ENCODE measurements around the gene AMOTL2.

The AMOTL2 gene

DNA sequence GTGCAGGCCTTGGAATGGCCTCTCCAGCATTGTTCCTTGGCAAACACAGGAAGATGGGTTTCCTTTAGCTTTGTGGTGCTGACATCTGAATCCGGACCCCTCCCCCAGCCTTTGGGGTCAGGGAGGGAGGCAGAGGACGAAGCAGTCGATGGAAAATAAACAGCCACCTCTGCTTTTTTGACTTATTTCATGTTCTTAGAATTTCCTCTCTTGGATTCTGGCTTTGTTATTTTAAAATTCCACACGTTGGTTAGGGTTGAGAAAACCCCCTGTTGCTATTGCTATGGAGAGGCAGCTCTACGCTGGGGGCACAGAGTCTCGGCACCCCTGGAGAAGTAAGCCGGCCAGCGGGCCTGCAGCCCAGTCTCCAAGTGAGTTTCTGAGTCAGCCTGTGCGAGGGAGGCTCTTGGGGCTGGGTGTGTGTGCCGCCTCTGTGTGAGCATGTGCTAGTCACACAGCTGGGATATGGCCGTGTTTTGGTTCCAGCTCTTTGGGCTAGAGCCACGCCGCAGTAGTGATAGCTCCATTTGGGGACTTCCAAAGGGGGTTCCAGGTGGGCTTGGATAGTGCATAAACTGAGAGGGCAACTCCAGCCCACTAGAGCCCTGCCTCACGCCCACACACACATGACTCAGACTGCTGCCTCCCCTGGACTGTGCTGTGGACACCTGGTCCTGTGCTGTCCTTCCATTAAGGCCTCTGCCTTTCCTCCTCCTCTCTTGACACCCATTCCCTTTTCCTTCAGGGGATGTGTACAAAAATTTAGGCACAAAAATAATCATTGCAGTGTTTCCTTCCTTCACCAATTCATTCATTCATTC, 58.8 kb downstream of the AMOTL2 start:
- DNase-seq (ENCODE audit: low read depth in 2 of 2), result no peak

DNA sequence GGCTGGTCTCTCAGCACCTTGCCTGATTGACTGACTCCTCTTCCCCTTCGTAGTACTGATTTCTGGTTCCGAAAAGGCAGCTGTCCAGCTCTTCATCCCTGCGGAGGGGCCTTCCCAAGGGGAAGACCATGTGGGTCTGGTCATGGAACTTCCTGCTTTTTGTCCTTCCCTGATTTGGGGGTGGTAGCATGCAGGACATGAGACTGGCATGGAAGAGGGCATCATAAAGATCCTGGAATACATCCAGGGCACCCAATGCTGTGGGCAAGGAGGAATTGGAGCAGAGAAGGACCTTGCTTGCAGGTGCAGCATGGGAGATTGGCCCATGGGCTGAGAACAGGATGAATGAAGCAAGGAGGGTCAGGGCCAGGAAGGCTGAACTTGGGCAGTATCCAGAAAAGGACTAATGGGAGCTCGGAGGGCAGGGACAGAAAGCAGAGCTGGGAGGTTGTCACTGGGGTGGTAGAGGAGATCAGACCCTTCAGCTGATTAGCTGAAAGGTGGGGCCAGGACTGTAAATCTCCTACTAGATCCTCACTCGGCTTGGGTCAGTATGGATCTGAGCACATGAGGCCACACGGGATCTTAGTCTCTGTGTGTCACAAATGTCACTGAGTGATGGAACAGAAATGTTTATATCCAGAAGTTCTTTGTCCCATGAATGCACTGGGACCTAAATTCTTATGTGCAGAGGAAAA, 59.5 kb downstream of the AMOTL2 start:
- DNase-seq (ENCODE audit: low read depth in 2 of 2), result no peak

DNA sequence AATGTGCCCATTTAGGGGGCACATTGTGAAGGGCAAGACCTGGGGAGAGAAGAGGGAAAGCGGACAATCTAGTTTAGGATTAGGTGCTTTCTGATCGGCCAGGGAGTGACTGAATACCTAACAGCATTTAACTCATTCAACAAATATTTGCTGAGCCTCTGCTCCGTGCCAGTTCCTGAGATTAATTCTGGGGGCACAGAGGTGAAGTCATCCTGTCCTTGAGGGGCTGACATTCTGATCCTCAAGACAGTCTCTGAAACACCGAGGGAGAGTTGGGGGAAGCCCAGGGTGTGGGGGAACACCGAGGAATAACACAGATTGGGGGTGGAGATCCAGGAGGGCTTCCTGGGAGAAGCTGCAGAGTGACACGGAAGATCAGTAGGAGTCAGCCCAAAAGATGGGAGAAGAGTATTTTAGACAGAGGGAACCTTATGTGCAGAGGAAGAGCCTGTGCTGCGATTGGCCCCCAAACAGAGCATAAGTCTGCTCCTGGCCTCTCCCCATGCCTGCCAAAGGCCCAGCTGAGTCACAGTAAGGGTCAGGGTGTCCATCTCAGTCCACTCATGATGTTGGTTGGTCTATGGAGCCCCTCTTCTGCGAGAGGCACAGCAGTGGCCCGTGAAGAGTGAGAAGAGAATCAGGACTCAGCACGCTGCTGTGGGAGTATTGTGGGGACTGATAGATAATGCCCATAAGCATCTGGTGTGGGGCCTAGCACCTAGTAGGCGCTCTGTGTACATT, 60.2 kb downstream of the AMOTL2 start:
- no peak for DNase-seq (ENCODE audit: low read depth in 2 of 2)

DNA sequence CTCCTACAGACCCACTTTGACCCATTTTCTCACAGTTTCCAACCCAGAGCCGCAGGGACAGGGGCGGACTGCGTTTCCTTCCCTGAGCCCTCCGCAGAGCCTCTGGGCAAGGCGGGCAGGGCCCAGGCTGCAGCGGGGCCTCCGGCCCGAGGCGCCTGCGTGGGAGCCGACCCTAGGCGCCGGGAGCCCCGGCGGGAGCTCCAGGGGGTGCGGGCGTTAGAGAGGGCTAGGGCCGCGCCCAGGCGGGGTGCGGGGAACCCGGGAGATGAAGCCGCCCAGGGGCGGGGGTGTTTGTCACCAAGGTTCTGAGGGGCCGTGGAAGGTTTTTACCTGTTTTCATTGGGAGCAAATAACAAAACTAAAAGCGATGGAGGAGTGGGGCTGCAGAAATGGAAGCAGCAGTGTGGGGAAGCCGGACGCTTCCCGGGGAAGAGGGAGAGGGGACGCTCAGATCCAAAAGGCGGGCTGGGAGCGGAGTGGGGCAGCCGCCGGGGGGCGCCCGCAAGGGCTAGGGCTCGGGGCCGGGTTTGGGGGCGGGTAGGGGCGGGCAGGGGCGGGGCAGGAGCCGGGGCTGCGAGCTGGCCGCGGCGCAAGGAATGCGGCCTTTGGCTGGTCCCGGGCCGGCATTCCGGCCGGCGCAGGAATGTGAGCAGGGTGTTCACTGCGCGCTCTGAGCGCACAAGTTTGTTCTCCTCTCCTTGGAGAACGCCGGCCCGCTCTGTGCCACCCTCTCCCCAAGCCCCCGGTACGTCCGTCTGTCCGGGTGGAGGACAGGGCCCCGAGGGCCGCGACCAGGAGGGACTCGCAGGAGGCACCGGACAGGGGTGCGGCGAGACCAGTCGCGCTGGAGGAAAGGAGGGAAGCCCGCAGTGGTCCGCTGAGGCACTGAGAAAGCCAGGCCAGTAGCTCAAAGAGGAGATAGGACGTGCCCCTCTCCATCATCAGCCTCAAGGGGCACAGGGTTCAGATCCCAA, 61.1 kb downstream of the AMOTL2 start:
- no peak for DNase-seq (ENCODE audit: low read depth in 2 of 2)

DNA sequence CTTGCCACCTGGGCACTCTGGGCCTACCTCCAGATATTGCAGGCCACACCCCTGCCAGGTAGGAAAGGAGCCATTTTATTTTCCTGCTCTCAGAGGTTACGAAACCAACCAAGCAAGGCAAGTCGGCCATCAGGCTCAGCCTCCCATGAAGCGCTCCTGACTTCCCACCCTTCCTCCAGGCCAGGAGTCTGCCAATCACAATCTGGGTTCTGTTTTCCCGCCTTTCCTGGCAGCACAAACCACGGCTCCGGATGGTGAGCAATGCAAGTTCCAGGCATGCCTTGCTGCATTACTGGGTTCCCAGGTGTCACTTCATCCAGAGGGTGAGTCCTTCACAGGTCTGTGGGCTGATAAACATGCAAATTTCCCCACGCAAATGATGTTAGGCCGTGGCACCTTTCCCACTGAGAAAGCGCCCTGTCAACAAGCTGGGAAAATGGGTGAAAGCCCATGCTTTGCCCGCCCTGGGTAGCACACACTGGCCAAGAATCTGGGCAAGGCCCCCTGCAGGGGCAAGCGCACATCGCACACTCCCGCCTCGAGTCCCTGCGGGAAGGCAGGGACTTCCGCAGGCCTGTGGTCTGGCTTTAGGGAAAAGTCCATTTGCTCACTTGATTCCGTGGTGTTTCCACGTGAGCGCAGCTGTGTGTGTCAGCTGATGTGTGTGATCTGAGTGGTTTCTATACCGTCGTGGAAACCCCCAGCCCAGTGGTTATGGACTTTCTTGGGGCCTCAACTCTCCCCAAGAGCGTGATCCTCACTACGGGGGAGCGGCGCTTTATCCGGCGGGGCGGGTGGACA, 62.0 kb downstream of the AMOTL2 start:
- no peak for DNase-seq (ENCODE audit: low read depth in 2 of 2)

DNA sequence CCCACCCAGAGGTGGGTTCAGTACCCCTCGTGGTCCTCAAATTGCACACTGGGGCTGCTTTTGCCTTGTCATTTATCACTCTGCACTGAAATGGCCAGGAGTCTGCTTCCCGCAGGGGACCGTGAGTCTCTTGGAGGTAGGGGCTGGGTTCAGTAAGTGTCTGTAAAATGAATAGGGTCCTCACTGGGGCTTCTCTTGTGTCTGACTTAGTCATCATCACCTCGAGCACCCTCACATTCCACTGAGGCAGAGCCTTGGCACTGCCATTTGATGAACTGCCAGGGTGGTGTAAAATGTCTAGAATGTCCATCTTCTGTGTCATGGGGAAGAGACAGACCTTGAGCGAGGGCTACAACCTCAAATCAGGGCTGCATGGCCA, 62.6 kb downstream of the AMOTL2 start:
- no peak for DNase-seq (ENCODE audit: low read depth in 2 of 2)

DNA sequence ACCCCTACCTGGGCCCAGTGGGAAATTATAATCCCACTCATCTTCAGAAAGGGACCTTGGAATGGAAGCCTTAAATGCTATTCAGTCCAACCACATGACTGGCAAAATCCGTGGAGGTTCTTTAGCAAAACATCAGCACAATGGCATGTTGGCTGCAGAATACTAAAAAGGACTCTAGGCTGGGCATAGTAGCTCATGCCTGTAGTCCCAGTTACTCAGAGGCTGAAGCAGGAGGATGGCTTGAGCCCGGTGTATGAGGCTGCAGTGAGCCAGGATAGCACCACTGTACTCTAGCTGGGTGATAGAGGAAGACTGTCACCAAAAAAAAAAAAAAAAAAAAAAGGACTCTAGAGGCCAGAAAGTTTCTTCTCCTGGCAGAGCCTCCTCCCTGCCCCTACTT, 63.0 kb downstream of the AMOTL2 start:
- DNase-seq (ENCODE audit: low read depth in 2 of 2), result no peak

DNA sequence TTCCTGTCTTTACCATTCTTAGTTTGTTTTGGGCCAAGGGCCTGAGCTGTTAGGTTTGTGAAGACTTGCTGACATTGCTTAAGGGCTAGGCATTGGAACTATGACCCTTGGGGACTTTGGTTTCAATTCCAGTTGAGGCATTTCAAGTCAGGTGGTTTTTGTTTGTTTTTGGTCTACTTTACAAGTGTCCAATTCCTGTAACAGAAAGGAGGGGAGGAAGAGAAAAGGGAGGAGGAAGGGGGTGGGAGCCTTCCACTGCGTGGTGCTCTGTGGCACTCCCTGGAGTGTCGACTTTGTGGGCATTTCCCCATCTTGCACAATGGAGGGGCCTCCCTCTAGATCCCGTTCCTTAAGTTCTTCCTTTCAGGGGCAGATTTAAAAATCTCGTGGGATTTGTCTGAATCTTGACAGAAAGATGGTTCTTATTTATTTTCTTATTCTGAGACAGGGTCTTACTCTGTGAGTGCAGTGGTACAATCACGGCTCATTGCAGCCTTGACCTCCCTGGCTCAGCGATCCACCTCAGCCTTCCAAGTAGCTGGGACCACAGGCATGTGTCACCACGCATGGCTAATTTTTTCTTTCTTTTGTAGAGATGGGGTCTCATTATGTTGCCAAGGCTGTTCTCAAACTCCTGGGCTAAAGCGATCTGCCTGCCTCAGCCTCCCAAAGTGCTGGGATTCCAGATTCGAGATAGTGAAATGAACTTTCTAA, 64.1 kb downstream of the AMOTL2 start:
- DNase-seq (ENCODE audit: low read depth in 2 of 2), result no peak

DNA sequence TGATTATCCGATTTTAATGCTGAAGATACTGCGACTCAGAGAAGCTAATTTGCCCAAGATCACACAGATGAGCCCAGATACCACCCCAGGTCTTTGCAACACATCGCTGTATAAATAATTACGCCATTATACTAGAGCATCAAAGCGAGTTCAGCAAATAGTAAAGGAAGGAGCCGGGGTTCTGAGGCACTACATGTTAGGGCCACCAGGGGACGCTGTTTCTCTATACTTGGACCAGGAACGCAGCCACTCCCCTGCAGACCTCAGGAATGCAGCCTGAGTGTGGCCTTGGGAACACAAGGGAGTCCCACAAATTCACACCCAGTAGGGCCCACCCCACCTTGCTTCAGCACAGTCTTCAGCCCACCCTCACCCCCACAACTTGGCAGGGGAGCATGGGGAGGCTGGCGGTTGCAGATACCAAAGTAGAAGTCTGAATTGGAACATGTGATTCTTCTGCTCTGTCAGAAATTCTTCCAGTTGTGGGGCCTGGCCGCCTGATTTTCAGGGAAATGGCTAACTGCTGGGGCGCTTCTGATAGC, 65.8 kb downstream of the AMOTL2 start:
- peak; percentile 42 to 65 for DNase-seq (ENCODE audit: low read depth in 2 of 2)

DNA sequence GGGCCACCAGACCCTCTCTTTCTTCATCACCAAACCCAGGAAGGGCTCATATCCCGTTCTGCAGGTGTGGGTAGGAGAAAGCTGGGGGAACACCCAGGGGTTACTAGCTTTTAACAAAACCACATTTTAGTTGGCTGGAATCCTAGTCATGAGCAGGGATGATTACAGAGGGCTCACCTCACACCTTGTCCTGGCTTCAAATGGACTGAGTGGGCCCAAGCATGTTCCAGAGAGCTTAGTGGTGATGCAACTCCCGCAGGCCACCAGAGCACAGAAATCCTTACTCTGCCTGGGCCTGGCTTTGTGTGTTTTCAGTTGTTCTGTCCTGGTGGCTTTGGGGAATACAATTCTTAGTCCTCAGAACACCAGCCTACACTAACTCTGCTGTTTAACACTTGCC, 66.8 kb downstream of the AMOTL2 start:
- DNase-seq (ENCODE audit: low read depth in 2 of 2), result no peak

DNA sequence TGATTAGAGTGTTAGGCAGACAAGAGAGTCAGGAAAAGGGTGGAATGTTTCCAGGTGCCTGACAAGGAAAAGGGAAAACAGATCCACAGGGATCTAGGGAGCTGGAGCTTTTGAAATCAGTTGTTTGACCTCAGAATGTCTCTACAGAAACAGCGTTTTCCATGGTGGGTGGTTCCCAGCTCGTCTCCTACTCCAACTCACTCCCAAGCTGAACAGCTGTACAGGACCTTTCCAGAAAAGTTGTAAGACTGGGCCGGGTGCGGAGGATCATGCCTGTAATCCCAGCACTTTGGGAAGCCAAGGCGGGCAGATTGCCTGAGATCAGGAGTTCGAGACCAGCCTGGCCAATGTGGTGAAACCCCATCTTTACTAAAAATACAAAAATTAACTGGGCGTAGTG, 67.9 kb downstream of the AMOTL2 start:
- DNase-seq (ENCODE audit: low read depth in 2 of 2), result no peak

All from stimulated activated CD4-positive, alpha-beta T cell treated with anti-CD3 and anti-CD28 coated beads, Interleukin-1b, Interleukin-23, amount 100 ng/mL, for 1 hour (primary cell).